Keratinocyte (primary cell): Measurements from ENCODE around the gene IRF8. TPM values are rescaled to one million over a fixed set of nuclear protein-coding genes. Genes with fewer than 3 reads are reported as not detected.

Experiments
- DNase-seq: peaks from one replicate; pipeline ENCODE4 v3.0.0-alpha.2; 2011; ENCODE audit warnings: low read depth, missing footprints, low spot score
- FAIRE-seq: peaks from 2 replicates; lab custom pipeline; 2011; peaks lifted over from hg19 to GRCh38; lab: Jason Lieb, UNC
- H2AFZ ChIP-seq: 2 replicates; pipeline ENCODE4 v1.6.0; 2012; ENCODE audit warnings: low read length, control low read depth, inconsistent platforms; ENCODE audit not compliant: control insufficient read depth
- H3K27ac ChIP-seq: 2 replicates; pipeline ENCODE4 v1.5.1; 2011; ENCODE audit warnings: low read length; ENCODE audit not compliant: control insufficient read depth, insufficient read depth
- H3K27me3 ChIP-seq: 3 replicates; pipeline ENCODE4 v1.6.0; 2011; ENCODE audit warnings: low read length; ENCODE audit not compliant: control insufficient read depth, insufficient read depth; ENCODE audit errors: extremely low read depth
- H3K36me3 ChIP-seq, 2 experiments: 2 replicates in 1 of 2; 3 replicates in 1 of 2; pipeline ENCODE4 v1.5.1; 2011; ENCODE audit warnings: low read length in 2 of 2, mild to moderate bottlenecking in 1 of 2; ENCODE audit not compliant: control insufficient read depth in 2 of 2, insufficient read depth in 2 of 2; ENCODE audit errors: extremely low read depth in 1 of 2
- H3K4me1 ChIP-seq: 3 replicates; pipeline ENCODE4 v1.5.1; 2011; ENCODE audit warnings: low read length; ENCODE audit not compliant: control insufficient read depth, insufficient read depth; ENCODE audit errors: extremely low read depth
- H3K4me2 ChIP-seq: 3 replicates; pipeline ENCODE4 v1.6.0; 2011; ENCODE audit warnings: low read depth, low read length; ENCODE audit not compliant: control insufficient read depth, insufficient read depth; ENCODE audit errors: extremely low read depth
- H3K4me3 ChIP-seq, 3 experiments: fragments of 200-600 bp in 1 of 3; sonication (generic) in 1 of 3; 2 replicates in 2 of 3; 3 replicates in 1 of 3; pipeline ENCODE4 v1.5.1; 2011 to 2016; ENCODE audit warnings: low read length in 3 of 3, mild to moderate bottlenecking in 3 of 3, control low read depth in 2 of 3, inconsistent platforms in 1 of 3, low read depth in 1 of 3, mixed read lengths in 1 of 3, mixed run types in 1 of 3, moderate library complexity in 1 of 3; ENCODE audit not compliant: control insufficient read depth in 2 of 3, insufficient read depth in 2 of 3; ENCODE audit errors: extremely low read depth in 1 of 3
- H3K79me2 ChIP-seq: 2 replicates; pipeline ENCODE4 v1.6.0; 2012; ENCODE audit warnings: low read length; ENCODE audit not compliant: control insufficient read depth, insufficient read depth
- H3K9ac ChIP-seq: 3 replicates; pipeline ENCODE4 v1.6.0; 2011; ENCODE audit warnings: low read length; ENCODE audit not compliant: control insufficient read depth, insufficient read depth; ENCODE audit errors: extremely low read depth
- H3K9me1 ChIP-seq: 3 replicates; pipeline ENCODE4 v1.6.0; 2011; ENCODE audit warnings: low read length; ENCODE audit not compliant: control insufficient read depth, insufficient read depth; ENCODE audit errors: extremely low read depth
- H3K9me3 ChIP-seq: 2 replicates; pipeline ENCODE4 v1.5.1; 2012; ENCODE audit warnings: low read depth, low read length; ENCODE audit not compliant: control insufficient read depth
- H4K20me1 ChIP-seq: 3 replicates; pipeline ENCODE4 v1.6.0; 2011; ENCODE audit warnings: low read length; ENCODE audit not compliant: control insufficient read depth, insufficient read depth; ENCODE audit errors: extremely low read depth
- CTCF ChIP-seq, 3 experiments: IDR thresholded peaks in 1 of 3; conservative IDR thresholded peaks in 1 of 3; optimal IDR thresholded peaks in 1 of 3; 2 replicates in 2 of 3; 3 replicates in 1 of 3; pipeline versions ENCODE3 to v1.5.1; 2011; ENCODE audit warnings: low read length in 3 of 3, mild to moderate bottlenecking in 3 of 3, moderate library complexity in 2 of 3, control low read depth in 1 of 3, inconsistent platforms in 1 of 3; ENCODE audit not compliant: insufficient read depth in 2 of 3; ENCODE audit errors: extremely low read depth in 1 of 3
- EZH2 ChIP-seq: IDR thresholded peaks from one replicate; pipeline ENCODE4 v1.6.1; 2012; ENCODE audit warnings: inconsistent platforms, mild to moderate bottlenecking, low read length, moderate library complexity
- dilution Hi-C: fragments of 300-500 bp; cut with MboI; formaldehyde crosslinking; loops from one replicate; pipeline ENCODE4 v1.7.0; 2020; ENCODE audit warnings: low sequenced_read_pairs; ENCODE audit not compliant: extremely low pct_ligation_motif_present
- polyA plus RNA-seq, 5 experiments: library from polyadenylated mRNA; depleted of rRNA in 3 of 5; stranded (reverse) in 3 of 5; stranded (forward) in 1 of 5; unstranded in 1 of 5; fragments of >200 nt; gene quantifications; 1 replicate in 1 of 5; 2 replicates in 3 of 5; 3 replicates in 1 of 5; pipeline versions ENCODE4 v1.2.1 to v1.2.3, GENCODE V29; 2011 to 2012; ENCODE audit warnings: missing spikeins in 2 of 5, low read depth in 1 of 5, low replicate concordance in 1 of 5

Gene IRF8
- polyA plus RNA-seq, 1 donor (not counting 4 experiments of a cell fraction or from before 2014, with no cell fraction given): not detected

- no peak for DNase-seq
- no peak for FAIRE-seq
- H3K4me1 ChIP-seq: no peaks in the 10 kb centered on the region
- H3K4me3 ChIP-seq: no peak overlapping the region
- H3K79me2 ChIP-seq: no peaks in the 10 kb centered on the region
- no peaks in the 10 kb centered on the region for H3K36me3 ChIP-seq
- H3K9me1 ChIP-seq: no peaks in the 10 kb centered on the region
- TF ChIP-seq CTCF (optimal IDR thresholded peaks at IDR 0.05 in 1 of 3, IDR thresholded peaks at IDR 0.05 in 1 of 3, conservative IDR thresholded peaks at IDR 0.05 in 1 of 3; ENCODE audit: extremely low read depth in 1 of 3, insufficient read depth in 2 of 3, low read length in 3 of 3) (no peak), EZH2 (no peak)
- no peaks in the 10 kb centered on the region for H3K9me3 ChIP-seq
- H3K27me3 ChIP-seq: peaks cover 2% of the 10 kb centered on the region
- H3K27ac ChIP-seq: no peak overlapping the region
- dilution Hi-C loops: no loop called here
- H2AFZ ChIP-seq: no peak overlapping the region
- no peak overlapping the region for H3K9ac ChIP-seq
- H4K20me1 ChIP-seq: no peaks in the 10 kb centered on the region
- H3K4me2 ChIP-seq: no peak overlapping the region
Measured at GRCh38 chr16:85954927-85955519, 56.1 kb downstream of the IRF8 start.

GRCh38 chr16:85955566-85955965 lies 56.6 kb downstream of the IRF8 start:
- Histone ChIP-seq H3K9ac (no peak overlapping the region), H3K36me3 (no peaks in the 10 kb centered on the region), H3K4me3 (no peak overlapping the region), H3K9me3 (no peaks in the 10 kb centered on the region), H3K9me1 (no peaks in the 10 kb centered on the region), H3K4me2 (no peak overlapping the region), H4K20me1 (no peaks in the 10 kb centered on the region), H3K27ac (no peak overlapping the region), H3K4me1 (no peaks in the 10 kb centered on the region), H3K79me2 (no peaks in the 10 kb centered on the region), H3K27me3 (no peaks in the 10 kb centered on the region), H2AFZ (no peak overlapping the region)
- TF ChIP-seq CTCF (optimal IDR thresholded peaks at IDR 0.05 in 1 of 3, IDR thresholded peaks at IDR 0.05 in 1 of 3, conservative IDR thresholded peaks at IDR 0.05 in 1 of 3; ENCODE audit: extremely low read depth in 1 of 3, insufficient read depth in 2 of 3, low read length in 3 of 3): no peak
- no peak for DNase-seq
- dilution Hi-C loops: no loop called here
- FAIRE-seq: no peak
